D341Med (cell line): Measurements from ENCODE around the gene COL23A1.

Experiments
- DNase-seq: peaks from one replicate; pipeline ENCODE4 v3.0.0; 2012; ENCODE audit warnings: low spot score

Gene COL23A1

GRCh38 chr5:178473854-178474253, 116.3 kb downstream of the COL23A1 start:
- DNase-seq, result no peak

- DNase-seq, result no peak
Observed at GRCh38 chr5:178472138-178472537, 118.1 kb downstream of the COL23A1 start.

- DNase-seq, result no peak
Observed at GRCh38 chr5:178471711-178472110, 118.5 kb downstream of the COL23A1 start.

GRCh38 chr5:178470760-178471025, 119.5 kb downstream of the COL23A1 start:
- no peak for DNase-seq

GRCh38 chr5:178469975-178470759, 120.0 kb downstream of the COL23A1 start:
- no peak for DNase-seq

- DNase-seq, result no peak
Observed at GRCh38 chr5:178469011-178469974, 120.9 kb downstream of the COL23A1 start.

GRCh38 chr5:178468196-178468685, 122.0 kb downstream of the COL23A1 start:
- DNase-seq, result no peak

GRCh38 chr5:178467568-178468195, 122.5 kb downstream of the COL23A1 start:
- DNase-seq, result no peak

- no peak for DNase-seq
Observed at GRCh38 chr5:178467205-178467567, 123.0 kb downstream of the COL23A1 start.

GRCh38 chr5:178466342-178466741, 123.9 kb downstream of the COL23A1 start:
- no peak for DNase-seq

GRCh38 chr5:178465861-178466288, 124.3 kb downstream of the COL23A1 start:
- DNase-seq, result no peak

GRCh38 chr5:178465228-178465860, 124.8 kb downstream of the COL23A1 start:
- DNase-seq, result no peak

GRCh38 chr5:178464431-178465048, 125.7 kb downstream of the COL23A1 start:
- DNase-seq, result no peak

- no peak for DNase-seq
Observed at GRCh38 chr5:178463321-178464155, 126.7 kb downstream of the COL23A1 start.

- no peak for DNase-seq
Observed at GRCh38 chr5:178462816-178463215, 127.4 kb downstream of the COL23A1 start.

- DNase-seq, result no peak
Observed at GRCh38 chr5:178462076-178462475, 128.1 kb downstream of the COL23A1 start.

GRCh38 chr5:178461004-178461730, 129.0 kb downstream of the COL23A1 start:
- DNase-seq, result peak; percentile 76

- no peak for DNase-seq
Observed at GRCh38 chr5:178460598-178460997, 129.6 kb downstream of the COL23A1 start.

- no peak for DNase-seq
Observed at GRCh38 chr5:178460174-178460573, 130.0 kb downstream of the COL23A1 start.

- no peak for DNase-seq
Observed at GRCh38 chr5:178458140-178458539, 132.1 kb downstream of the COL23A1 start.
